Spleen (tissue), 11 donors: Measurements from ENCODE around the gene PSMB5. TPM values are rescaled to one million over a fixed set of nuclear protein-coding genes. Genes with fewer than 3 reads are reported as not detected.
A peak's percentile ranks its signal among the peaks of the same experiment; 100 is the strongest.

ENCODE experiments used
- DNase-seq: peaks from one replicate; pipeline ENCODE4 v3.0.0-alpha.2; 2020
- H3K27ac ChIP-seq, 8 donors: fragments of 200-600 bp; sonication (generic) in 7 of 8; 1 replicate in 4 of 8; 2 replicates in 4 of 8; pipeline versions ENCODE4 v1.5.0 to v1.8.0; 2016 to 2021; ENCODE audit warnings: inconsistent platforms in 4 of 8, mild to moderate bottlenecking in 4 of 8, moderate library complexity in 1 of 8
- H3K27me3 ChIP-seq, 7 donors: fragments of 200-600 bp; sonication (generic) in 6 of 7; replicated peaks in 1 of 7; 1 replicate in 4 of 7; 2 replicates in 3 of 7; pipeline versions ENCODE4 v1.5.0 to v1.8.0; 2016 to 2021; ENCODE audit warnings: inconsistent platforms in 3 of 7, mild to moderate bottlenecking in 1 of 7
- H3K36me3 ChIP-seq, 6 donors: fragments of 200-600 bp; sonication (generic) in 5 of 6; 1 replicate in 4 of 6; 2 replicates in 2 of 6; pipeline versions ENCODE4 v1.5.0 to v1.8.0; 2016 to 2021; ENCODE audit warnings: inconsistent platforms in 2 of 6
- H3K4me1 ChIP-seq, 6 donors: fragments of 200-600 bp; sonication (generic) in 5 of 6; 1 replicate in 3 of 6; 2 replicates in 3 of 6; pipeline versions ENCODE4 v1.5.0 to v1.8.0; 2016 to 2021; ENCODE audit warnings: inconsistent platforms in 3 of 6
- H3K4me3 ChIP-seq, 8 donors: fragments of 200-600 bp; sonication (generic) in 7 of 8; 1 replicate in 4 of 8; 2 replicates in 4 of 8; pipeline versions ENCODE4 v1.5.0 to v1.8.0; 2016 to 2021; ENCODE audit warnings: inconsistent platforms in 4 of 8, mild to moderate bottlenecking in 4 of 8, moderate library complexity in 2 of 8
- H3K9me3 ChIP-seq, 8 donors: fragments of 200-600 bp; sonication (generic) in 7 of 8; 1 replicate in 4 of 8; 2 replicates in 4 of 8; pipeline versions ENCODE4 v1.5.0 to v1.8.0; 2016 to 2021; ENCODE audit warnings: inconsistent platforms in 4 of 8
- CTCF ChIP-seq, 11 experiments: fragments of 200-600 bp in 7 of 11; fragments of 450-650 bp in 4 of 11; sonication (generic) in 4 of 11; IDR thresholded peaks in 8 of 11; conservative IDR thresholded peaks in 3 of 11; 1 replicate in 7 of 11; 2 replicates in 4 of 11; pipeline versions ENCODE4 v1.4.0 to v1.8.0; 2016 to 2021; ENCODE audit warnings: antibody characterized with exemption in 11 of 11, inconsistent platforms in 4 of 11, mild to moderate bottlenecking in 1 of 11
- POLR2A ChIP-seq, 3 donors: fragments of 450-650 bp; IDR thresholded peaks; one replicate each; pipeline ENCODE4 v1.5.1; 2017; ENCODE audit warnings: antibody characterized with exemption in 3 of 3, mild to moderate bottlenecking in 1 of 3
- POLR2AphosphoS5 ChIP-seq, 3 donors: sonication (generic); formaldehyde crosslinking; IDR thresholded peaks; one replicate each; pipeline ENCODE4 v1.5.1; 2017; ENCODE audit warnings: antibody characterized with exemption in 3 of 3
- WGBS, 5 donors: extraction: QIAGEN DNeasy Blood & Tissue Kit in 3 of 5; methylation state at CpG; one replicate each; pipeline versions ENCODE4 v1.1.5 to v1.1.7; 2013 to 2018; 5-methylcytosine and 5-hydroxymethylcytosine counted together
- intact Hi-C: fragments of 100-400 bp; cut with DNase I; formaldehyde crosslinking; loops from one replicate; pipeline ENCODE4 v1.15.0; 2023; ENCODE audit warnings: low total_unique reads
- polyA plus RNA-seq, 3 donors: library from polyadenylated mRNA; stranded (reverse); fragments of 200-250 nt; gene quantifications; one replicate each; pipeline ENCODE4 v1.2.1, GENCODE V29; 2013
- total RNA-seq, 7 donors: library from RNA; depleted of rRNA in 3 of 7; stranded (reverse); fragments of >200 nt in 3 of 7; fragmentation: NEBNext Ultra II Directional in 4 of 7; extraction: Animal tissue kit (Norgen Biotek cat#: 25700) in 4 of 7; gene quantifications; one replicate each; pipeline versions ENCODE4 v1.1.0 to v1.2.1, GENCODE V29; 2016 to 2021
- donor health status: healthy with polysubstance abuse.
- donor health status: DM: no; HTN: no; CAD: no; lungs with moderate emphysema.
- donor health status: DM: no; HTN: no; CAD: no.
- donor health status: Bipolar disorder and iron deficiency.
- donor health status: healthy.
- donor health status: DM: no; HTN: no; CAD: no.
- donor health status: DM: yes; HTN: yes; CAD: no.

PSMB5 gene
- total and polyA plus RNA-seq, 10 donors, result 36.5 to 80.1 (median 55.2) TPM

- intact Hi-C loops, result loop anchor here (5.0 kb wide), 1 partner anchor 43 kb away; no protein-coding TSS in a partner anchor
- no peak overlapping the region for H3K4me3 ChIP-seq
- peaks cover 0 to 12% (median 5%) of the 10 kb centered on the region in 6 donors for H3K4me1 ChIP-seq
- no peaks in the 10 kb centered on the region for H3K9me3 ChIP-seq
- no peaks in the 10 kb centered on the region for H3K27me3 ChIP-seq
- no peak overlapping the region for H3K27ac ChIP-seq
- 80 to 96% (median 90%) methylated on average over 4 of the region's 4 CpGs for WGBS, 5 donors
- TF ChIP-seq CTCF (IDR thresholded peaks at IDR 0.05 in 8 of 11, conservative IDR thresholded peaks at IDR 0.05 in 3 of 11), result no peak
- TF ChIP-seq POLR2AphosphoS5 (IDR thresholded peaks at IDR 0.05), result no peak
- TF ChIP-seq POLR2A (IDR thresholded peaks at IDR 0.05), result no peak
- no peaks in the 10 kb centered on the region for H3K36me3 ChIP-seq
- no peak for DNase-seq
Measured at GRCh38 chr14:23040100-23040499, 5.4 kb upstream of the PSMB5 start.

DNA sequence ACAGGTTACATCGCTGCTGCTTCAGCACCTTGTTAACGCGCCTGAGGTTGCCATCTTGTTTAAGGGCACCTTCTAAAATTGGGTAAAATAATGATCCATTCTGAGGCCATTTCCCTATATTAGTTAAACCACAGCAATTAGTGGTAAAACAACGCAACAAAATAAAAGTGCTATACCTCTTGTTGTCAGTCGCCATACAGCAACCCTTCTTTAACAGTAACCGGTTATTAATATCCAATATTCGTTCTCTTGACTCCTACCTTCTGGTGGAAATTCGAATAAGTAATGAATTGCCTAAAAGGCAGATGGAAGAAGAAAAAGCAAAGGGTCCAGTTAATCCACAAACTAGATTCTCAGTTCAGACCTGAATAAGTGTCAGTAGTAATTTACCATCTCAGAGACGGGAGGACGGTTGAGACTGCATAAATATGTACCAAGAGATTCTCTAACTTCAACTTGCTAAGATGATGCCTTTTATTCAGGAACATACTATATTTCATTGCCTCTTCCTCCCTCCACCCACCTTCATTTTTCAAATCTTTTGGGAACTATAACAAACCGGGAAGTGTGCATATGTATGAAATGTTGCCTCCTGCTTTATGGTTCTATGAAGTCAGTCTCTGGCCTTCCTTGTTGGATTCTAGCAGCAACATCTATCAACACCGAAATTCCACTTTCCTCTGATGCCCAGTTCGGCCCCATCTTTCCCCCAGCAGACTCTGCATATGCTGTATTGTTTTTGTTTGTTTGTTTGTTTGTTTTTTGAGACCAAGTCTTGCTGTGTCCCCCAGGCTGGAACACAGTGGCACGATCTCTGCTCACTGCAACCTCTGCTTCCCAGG, 824 bp upstream of the PSMB5 start:
- intact Hi-C loops, result no loop called here
- 70 to 75% (median 71%) methylated on average over 14 of the region's 14 CpGs for WGBS, 5 donors
- TF ChIP-seq POLR2A (IDR thresholded peaks at IDR 0.05), result no peak
- TF ChIP-seq CTCF (IDR thresholded peaks at IDR 0.05 in 8 of 11, conservative IDR thresholded peaks at IDR 0.05 in 3 of 11), result peak in 2 of 11 experiments; percentile 10 to 22
- Histone ChIP-seq H3K36me3 (peaks cover 0 to 30% (median 26%) of the 10 kb centered on the region in 6 donors), H3K27ac (peak overlapping the region; percentile 61 to 98 (median 95)), H3K4me3 (peak overlapping the region in 7 of 8 donors; percentile 50 to 86 (median 71)), H3K9me3 (no peaks in the 10 kb centered on the region), H3K4me1 (peaks cover 13 to 44% (median 28%) of the 10 kb centered on the region in 6 donors), H3K27me3 (no peaks in the 10 kb centered on the region)
- DNase-seq, result no peak

- intact Hi-C loops, result no loop called here
Measured at GRCh38 chr14:23033801-23034497, 751 bp downstream of the PSMB5 start.

More at GRCh38 chr14:23033801-23034497, 751 bp downstream of the PSMB5 start:
- Histone ChIP-seq H3K9me3 (no peaks in the 10 kb centered on the region), H3K36me3 (peaks cover 0 to 46% (median 34%) of the 10 kb centered on the region in 6 donors), H3K4me3 (peak overlapping the region; percentile 50 to 86 (median 74)), H3K4me1 (peaks cover 13 to 53% (median 33%) of the 10 kb centered on the region in 6 donors), H3K27me3 (no peaks in the 10 kb centered on the region), H3K27ac (peak overlapping the region; percentile 61 to 98 (median 95))
- DNase-seq, result no peak
- 38 to 45% (median 43%) methylated on average over 17 of the region's 17 CpGs for WGBS, 5 donors
- TF ChIP-seq POLR2AphosphoS5 (IDR thresholded peaks at IDR 0.05) (no peak), POLR2A (IDR thresholded peaks at IDR 0.05) (no peak), CTCF (IDR thresholded peaks at IDR 0.05 in 8 of 11, conservative IDR thresholded peaks at IDR 0.05 in 3 of 11) (no peak)
